HEK293 (cell line): ENCODE measurements around the gene POLR3A.

Source experiments
- CTCF ChIP-seq: fragments of 450-650 bp; formaldehyde crosslinking; IDR thresholded peaks from 2 replicates; pipeline ENCODE4 v1.5.1; 2016; ENCODE audit warnings: missing biosample characterization, missing genetic modification characterization
- HOXA7 ChIP-seq: sonication (generic); formaldehyde crosslinking; IDR thresholded peaks from 2 replicates; pipeline ENCODE4 v1.8.1; 2022; ENCODE audit warnings: missing genetic modification reagents, borderline replicate concordance
- ZNF600 ChIP-seq: fragments of 450-650 bp; formaldehyde crosslinking; IDR thresholded peaks from 2 replicates; pipeline ENCODE4 v1.5.1; 2016; ENCODE audit warnings: missing biosample characterization, missing genetic modification characterization

GRCh38 chr10:77987671-77988255 lies 41.6 kb downstream of the POLR3A start:
- TF ChIP-seq CTCF (tag by site-specific recombination) (no peak), HOXA7 (CRISPR knock-in tag) (no peak), ZNF600 (tag by site-specific recombination) (no peak)
